Measurements from ENCODE around the gene ARMH3.

Gene ARMH3

DNA sequence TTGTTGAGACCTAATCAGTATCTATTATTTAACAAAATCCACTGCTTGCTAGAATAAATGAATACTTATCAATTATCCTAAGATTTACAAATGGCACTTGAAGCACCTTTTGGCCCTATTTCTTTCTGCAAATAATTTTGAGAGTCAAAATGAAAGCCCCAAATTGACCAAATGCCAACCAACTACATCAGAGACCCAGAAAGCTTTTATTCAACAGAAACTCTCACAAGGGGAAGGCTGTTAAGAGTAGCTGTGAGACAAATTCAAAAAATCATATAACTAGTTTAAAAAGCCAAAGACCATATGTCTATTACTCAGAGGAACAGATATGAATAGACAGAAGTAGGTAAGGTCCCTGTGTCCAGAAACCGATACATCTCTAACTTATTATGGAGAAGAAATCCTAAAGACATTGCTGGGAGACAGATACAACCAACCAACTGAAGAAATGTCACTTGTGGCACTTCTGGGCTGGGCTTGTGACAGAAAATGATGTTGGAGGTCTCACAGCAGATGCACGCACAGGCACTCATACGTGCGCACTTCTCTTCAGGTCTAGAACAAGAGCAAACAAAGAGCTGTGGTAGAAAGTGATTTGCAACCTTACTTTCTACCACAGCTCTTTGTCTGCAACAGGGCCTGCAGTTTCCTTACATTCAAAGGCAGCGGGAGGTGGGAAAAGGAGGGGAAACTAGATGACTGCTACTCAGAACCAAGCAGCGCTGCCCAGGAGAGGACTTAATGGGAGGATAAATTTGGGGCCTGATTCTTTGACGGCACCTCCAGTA is 153.7 kb downstream of the ARMH3 start:
- Histone ChIP-seq H3K27me3 (replicated peaks; ENCODE audit: control insufficient read depth, insufficient read depth, low read length, poor library complexity, severe bottlenecking) (no peaks in the 10 kb centered on the region), H3K27ac (ENCODE audit: insufficient read depth, low read length, poor library complexity, severe bottlenecking) (no peak overlapping the region), H3K4me3 (ENCODE audit: insufficient read depth, low read depth, low read length, poor library complexity, severe bottlenecking) (no peak overlapping the region), H3K9me3 (ENCODE audit: control insufficient read depth, low read length) (no peaks in the 10 kb centered on the region), H3K4me1 (ENCODE audit: control insufficient read depth, insufficient read depth, low read length, poor library complexity, severe bottlenecking) (no peaks in the 10 kb centered on the region), H3K36me3 (ENCODE audit: control insufficient read depth, insufficient read depth, low read length) (peaks cover 3% of the 10 kb centered on the region)
- no peak for DNase-seq

GRCh38 chr10:101901340-101901739 is 154.6 kb downstream of the ARMH3 start:
- H3K4me1 ChIP-seq (ENCODE audit: control insufficient read depth, insufficient read depth, low read length, poor library complexity, severe bottlenecking) = no peaks in the 10 kb centered on the region
- no peak for DNase-seq
- H3K9me3 ChIP-seq (ENCODE audit: control insufficient read depth, low read length) = no peaks in the 10 kb centered on the region
- H3K27ac ChIP-seq (ENCODE audit: insufficient read depth, low read length, poor library complexity, severe bottlenecking) = no peak overlapping the region
- no peak overlapping the region for H3K4me3 ChIP-seq (ENCODE audit: insufficient read depth, low read depth, low read length, poor library complexity, severe bottlenecking)
- no peaks in the 10 kb centered on the region for H3K27me3 ChIP-seq (replicated peaks; ENCODE audit: control insufficient read depth, insufficient read depth, low read length, poor library complexity, severe bottlenecking)
- H3K36me3 ChIP-seq (ENCODE audit: control insufficient read depth, insufficient read depth, low read length) = peaks cover 3% of the 10 kb centered on the region

DNA sequence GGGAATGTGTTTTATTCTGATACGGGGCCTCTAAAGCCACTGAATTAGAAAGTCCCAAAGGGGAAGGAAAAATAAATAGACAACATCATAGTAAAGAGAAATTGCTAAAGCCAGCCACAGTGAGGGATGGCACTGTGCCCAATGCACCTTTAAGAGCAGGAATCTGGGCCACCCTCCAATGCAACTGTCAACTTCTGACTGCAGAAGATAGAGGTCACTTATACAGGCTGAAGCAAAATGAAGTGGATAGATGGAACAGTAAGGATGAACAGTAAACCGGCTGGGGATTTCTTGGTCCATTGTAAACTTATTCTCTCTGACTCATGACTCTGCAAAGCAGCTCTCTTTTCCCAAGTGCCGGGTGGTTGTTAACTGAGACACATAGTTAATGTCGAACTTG is 158.3 kb downstream of the ARMH3 start:
- Histone ChIP-seq H3K36me3 (ENCODE audit: control insufficient read depth, insufficient read depth, low read length) (no peaks in the 10 kb centered on the region), H3K4me3 (ENCODE audit: insufficient read depth, low read depth, low read length, poor library complexity, severe bottlenecking) (no peak overlapping the region), H3K4me1 (ENCODE audit: control insufficient read depth, insufficient read depth, low read length, poor library complexity, severe bottlenecking) (no peaks in the 10 kb centered on the region), H3K27ac (ENCODE audit: insufficient read depth, low read length, poor library complexity, severe bottlenecking) (no peak overlapping the region), H3K27me3 (replicated peaks; ENCODE audit: control insufficient read depth, insufficient read depth, low read length, poor library complexity, severe bottlenecking) (no peaks in the 10 kb centered on the region), H3K9me3 (ENCODE audit: control insufficient read depth, low read length) (no peaks in the 10 kb centered on the region)
- no peak for DNase-seq

DNA sequence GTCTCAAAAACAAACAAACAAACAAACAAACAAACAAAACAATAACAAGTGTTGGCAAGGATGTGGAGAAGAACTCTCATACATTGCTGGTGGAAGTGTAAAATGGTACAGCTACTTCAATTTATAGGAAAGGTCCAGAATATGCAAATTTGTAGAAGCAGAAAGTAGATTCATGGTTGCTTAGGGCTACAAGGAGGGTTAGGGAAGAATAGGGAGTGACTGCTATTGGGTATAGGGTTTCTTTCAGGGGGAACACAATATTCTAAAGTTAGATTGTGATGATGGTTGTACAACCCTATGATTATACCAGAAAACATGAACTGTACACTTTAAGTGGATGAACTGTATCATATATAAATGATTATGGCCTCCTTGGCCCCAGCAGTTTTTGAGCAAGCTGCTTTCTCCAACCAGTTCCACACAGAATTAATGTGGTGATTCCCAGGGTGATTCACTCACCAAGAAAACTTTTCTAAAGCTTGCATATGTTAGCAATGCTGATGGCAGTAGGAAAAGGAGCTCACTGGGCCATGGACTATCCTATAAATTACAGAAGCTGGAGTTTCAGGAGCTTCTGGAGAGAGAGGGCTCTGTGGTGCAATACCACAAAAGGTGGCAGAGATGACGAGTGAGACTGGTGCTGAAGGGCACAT is 159.6 kb downstream of the ARMH3 start:
- no peak overlapping the region for H3K27ac ChIP-seq (ENCODE audit: insufficient read depth, low read length, poor library complexity, severe bottlenecking)
- no peak for DNase-seq
- H3K36me3 ChIP-seq (ENCODE audit: control insufficient read depth, insufficient read depth, low read length) = no peaks in the 10 kb centered on the region
- H3K9me3 ChIP-seq (ENCODE audit: control insufficient read depth, low read length) = no peaks in the 10 kb centered on the region
- H3K27me3 ChIP-seq (replicated peaks; ENCODE audit: control insufficient read depth, insufficient read depth, low read length, poor library complexity, severe bottlenecking) = no peaks in the 10 kb centered on the region
- H3K4me3 ChIP-seq (ENCODE audit: insufficient read depth, low read depth, low read length, poor library complexity, severe bottlenecking) = no peak overlapping the region
- no peaks in the 10 kb centered on the region for H3K4me1 ChIP-seq (ENCODE audit: control insufficient read depth, insufficient read depth, low read length, poor library complexity, severe bottlenecking)

DNA sequence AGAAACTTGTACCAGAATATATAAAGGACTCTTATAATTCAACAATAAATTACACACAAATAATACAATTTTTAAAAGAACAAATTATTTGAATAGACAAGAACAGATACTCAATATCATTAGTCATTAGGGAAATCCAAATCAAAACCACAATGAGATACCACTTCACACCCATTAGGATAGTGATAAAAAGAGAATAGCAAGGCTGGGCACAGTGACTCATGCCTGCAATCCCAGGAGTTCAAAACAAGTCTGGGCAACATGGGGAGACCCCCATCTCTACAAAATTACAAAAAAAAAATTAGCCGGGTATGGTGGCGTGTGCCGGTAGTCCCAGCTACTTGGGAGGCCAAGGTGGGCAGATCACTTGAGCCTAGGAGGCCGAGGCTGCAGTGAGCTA is 160.2 kb downstream of the ARMH3 start:
- Histone ChIP-seq H3K4me3 (ENCODE audit: insufficient read depth, low read depth, low read length, poor library complexity, severe bottlenecking) (no peak overlapping the region), H3K9me3 (ENCODE audit: control insufficient read depth, low read length) (no peaks in the 10 kb centered on the region), H3K36me3 (ENCODE audit: control insufficient read depth, insufficient read depth, low read length) (no peaks in the 10 kb centered on the region), H3K27me3 (replicated peaks; ENCODE audit: control insufficient read depth, insufficient read depth, low read length, poor library complexity, severe bottlenecking) (no peaks in the 10 kb centered on the region), H3K4me1 (ENCODE audit: control insufficient read depth, insufficient read depth, low read length, poor library complexity, severe bottlenecking) (no peaks in the 10 kb centered on the region), H3K27ac (ENCODE audit: insufficient read depth, low read length, poor library complexity, severe bottlenecking) (no peak overlapping the region)
- no peak for DNase-seq

GRCh38 chr10:101894742-101895141 is 161.2 kb downstream of the ARMH3 start:
- H3K36me3 ChIP-seq (ENCODE audit: control insufficient read depth, insufficient read depth, low read length) = no peaks in the 10 kb centered on the region
- H3K4me1 ChIP-seq (ENCODE audit: control insufficient read depth, insufficient read depth, low read length, poor library complexity, severe bottlenecking) = no peaks in the 10 kb centered on the region
- H3K27me3 ChIP-seq (replicated peaks; ENCODE audit: control insufficient read depth, insufficient read depth, low read length, poor library complexity, severe bottlenecking) = no peaks in the 10 kb centered on the region
- H3K9me3 ChIP-seq (ENCODE audit: control insufficient read depth, low read length) = no peaks in the 10 kb centered on the region
- H3K27ac ChIP-seq (ENCODE audit: insufficient read depth, low read length, poor library complexity, severe bottlenecking) = no peak overlapping the region
- no peak for DNase-seq
- H3K4me3 ChIP-seq (ENCODE audit: insufficient read depth, low read depth, low read length, poor library complexity, severe bottlenecking) = no peak overlapping the region

DNA sequence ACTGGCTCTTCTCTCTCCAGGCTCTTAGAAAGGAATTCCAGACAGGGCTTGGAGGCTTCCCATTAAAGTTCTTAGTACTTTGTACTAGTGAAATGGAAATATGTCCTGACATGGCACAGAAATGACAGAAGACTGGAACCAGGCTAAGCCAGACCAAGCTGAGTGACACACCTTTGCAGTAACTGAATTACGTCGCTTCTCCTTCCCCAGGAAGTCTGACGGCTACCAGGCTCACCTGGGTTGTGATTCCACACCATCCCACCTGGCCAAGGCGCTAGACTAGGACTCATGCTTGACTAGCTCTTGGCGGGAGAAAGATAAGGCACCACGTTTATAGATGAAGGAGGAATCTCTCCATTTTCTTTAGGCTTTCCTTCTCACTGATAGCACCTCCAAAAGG is 161.7 kb downstream of the ARMH3 start:
- H3K4me1 ChIP-seq (ENCODE audit: control insufficient read depth, insufficient read depth, low read length, poor library complexity, severe bottlenecking) = no peaks in the 10 kb centered on the region
- H3K36me3 ChIP-seq (ENCODE audit: control insufficient read depth, insufficient read depth, low read length) = no peaks in the 10 kb centered on the region
- no peaks in the 10 kb centered on the region for H3K27me3 ChIP-seq (replicated peaks; ENCODE audit: control insufficient read depth, insufficient read depth, low read length, poor library complexity, severe bottlenecking)
- H3K4me3 ChIP-seq (ENCODE audit: insufficient read depth, low read depth, low read length, poor library complexity, severe bottlenecking) = no peak overlapping the region
- no peak overlapping the region for H3K27ac ChIP-seq (ENCODE audit: insufficient read depth, low read length, poor library complexity, severe bottlenecking)
- no peaks in the 10 kb centered on the region for H3K9me3 ChIP-seq (ENCODE audit: control insufficient read depth, low read length)
- DNase-seq = no peak

DNA sequence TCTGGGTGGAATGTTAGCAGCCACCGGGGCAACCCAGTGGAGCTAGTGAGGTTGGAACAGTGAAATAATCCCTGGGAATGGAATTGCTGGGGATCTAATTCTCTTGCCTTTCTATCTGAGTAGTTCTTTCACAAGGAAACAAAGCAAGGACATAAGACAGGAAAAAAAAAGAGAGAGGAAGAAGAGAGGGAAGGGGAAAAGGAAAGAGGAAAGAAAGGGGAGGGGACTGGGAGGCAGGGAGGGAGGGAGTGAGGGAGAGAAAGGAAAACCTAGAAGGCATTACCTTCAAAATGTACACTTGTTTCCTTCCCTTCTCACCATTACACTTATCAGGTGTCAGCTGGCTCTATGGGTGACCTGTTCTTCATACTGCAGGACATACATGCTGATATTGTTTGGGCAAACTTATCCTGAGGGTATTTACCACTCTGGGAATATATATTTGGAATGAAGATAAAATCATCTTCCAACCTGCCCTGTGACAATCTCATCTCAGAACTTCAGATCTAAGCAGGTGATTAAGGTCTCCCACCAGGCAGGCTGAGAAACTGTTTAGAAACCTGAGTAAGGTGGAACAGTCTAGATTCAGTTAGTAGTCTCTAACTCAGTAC is 162.4 kb downstream of the ARMH3 start:
- no peaks in the 10 kb centered on the region for H3K27me3 ChIP-seq (replicated peaks; ENCODE audit: control insufficient read depth, insufficient read depth, low read length, poor library complexity, severe bottlenecking)
- DNase-seq = no peak
- H3K36me3 ChIP-seq (ENCODE audit: control insufficient read depth, insufficient read depth, low read length) = no peaks in the 10 kb centered on the region
- H3K4me1 ChIP-seq (ENCODE audit: control insufficient read depth, insufficient read depth, low read length, poor library complexity, severe bottlenecking) = no peaks in the 10 kb centered on the region
- no peak overlapping the region for H3K4me3 ChIP-seq (ENCODE audit: insufficient read depth, low read depth, low read length, poor library complexity, severe bottlenecking)
- no peak overlapping the region for H3K27ac ChIP-seq (ENCODE audit: insufficient read depth, low read length, poor library complexity, severe bottlenecking)
- H3K9me3 ChIP-seq (ENCODE audit: control insufficient read depth, low read length) = no peaks in the 10 kb centered on the region

DNA sequence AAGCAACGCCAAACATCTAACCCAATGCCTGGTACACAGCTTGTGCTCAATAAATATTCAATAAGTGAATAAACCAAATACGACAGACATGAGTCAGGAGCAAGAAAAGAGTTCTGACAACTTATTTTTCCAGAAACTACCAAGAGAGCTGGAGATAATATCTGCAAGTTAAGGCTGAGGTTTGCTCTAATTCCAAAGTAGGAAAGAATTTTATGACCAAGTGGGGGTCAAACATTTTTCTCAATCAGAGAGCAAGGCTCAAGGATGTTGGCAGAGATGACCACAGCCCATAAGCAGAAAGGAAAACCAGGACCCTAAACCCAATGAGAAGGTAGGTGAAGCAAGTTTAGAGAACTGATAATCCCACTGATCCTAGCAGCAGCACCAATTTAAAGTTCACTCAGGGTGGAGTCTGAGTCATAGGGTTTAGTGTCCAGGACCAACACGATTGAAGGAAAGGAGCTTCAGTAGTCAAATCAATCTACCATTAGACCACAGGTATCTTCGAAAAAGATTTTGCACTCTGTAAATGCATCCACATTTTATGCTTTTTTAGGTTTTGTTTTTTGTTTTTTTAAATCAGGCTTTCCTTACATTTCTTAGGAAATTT is 163.1 kb downstream of the ARMH3 start:
- H3K36me3 ChIP-seq (ENCODE audit: control insufficient read depth, insufficient read depth, low read length) = no peaks in the 10 kb centered on the region
- H3K27me3 ChIP-seq (replicated peaks; ENCODE audit: control insufficient read depth, insufficient read depth, low read length, poor library complexity, severe bottlenecking) = no peaks in the 10 kb centered on the region
- H3K4me1 ChIP-seq (ENCODE audit: control insufficient read depth, insufficient read depth, low read length, poor library complexity, severe bottlenecking) = no peaks in the 10 kb centered on the region
- no peak for DNase-seq
- no peak overlapping the region for H3K27ac ChIP-seq (ENCODE audit: insufficient read depth, low read length, poor library complexity, severe bottlenecking)
- no peaks in the 10 kb centered on the region for H3K9me3 ChIP-seq (ENCODE audit: control insufficient read depth, low read length)
- no peak overlapping the region for H3K4me3 ChIP-seq (ENCODE audit: insufficient read depth, low read depth, low read length, poor library complexity, severe bottlenecking)
